Activated naive CD4-positive, alpha-beta T cell treated with anti-CD3 and anti-CD28 coated beads, Interleukin-2, amount 10 ng/mL, durations not matched to agents 7 days and 5 days (primary cell): ENCODE results near the gene ABHD14A.

Source experiments
- CTCF ChIA-PET: fragments of 350-600 bp; sonication (Branson Sonifier 250); formaldehyde crosslinking; loops from one replicate; lab custom pipeline; 2021; ENCODE audit warnings: antibody characterized with exemption; lab: Charles Lee
- DNase-seq: peaks from one replicate; pipeline ENCODE4 v3.0.0-alpha.2; 2020
- H3K27ac Mint-ChIP-seq: one replicate; pipeline ENCODE4 v1.8.0; 2021; ENCODE audit warnings: mild to moderate bottlenecking, moderate library complexity, mixed read lengths
- H3K27me3 Mint-ChIP-seq: one replicate; pipeline ENCODE4 v1.8.0; 2021; ENCODE audit warnings: mild to moderate bottlenecking, mixed read lengths
- H3K36me3 Mint-ChIP-seq: one replicate; pipeline ENCODE4 v1.8.0; 2021; ENCODE audit warnings: mixed read lengths
- H3K4me1 Mint-ChIP-seq: one replicate; pipeline ENCODE4 v1.8.0; 2021; ENCODE audit warnings: mixed read lengths
- H3K4me3 Mint-ChIP-seq: one replicate; pipeline ENCODE4 v1.8.0; 2021; ENCODE audit warnings: mild to moderate bottlenecking, moderate library complexity, mixed read lengths
- H3K9me3 Mint-ChIP-seq: one replicate; pipeline ENCODE4 v1.8.0; 2021; ENCODE audit warnings: mixed read lengths

ABHD14A gene

GRCh38 chr3:51945031-51945840 is 29.6 kb upstream of the ABHD14A start:
- Mint-ChIP-seq H3K36me3 (no peaks in the 10 kb centered on the region), H3K27ac (no peak overlapping the region), H3K9me3 (no peaks in the 10 kb centered on the region), H3K4me1 (peaks cover 24% of the 10 kb centered on the region), H3K27me3 (no peaks in the 10 kb centered on the region), H3K4me3 (no peak overlapping the region)
- no peak for DNase-seq
- CTCF ChIA-PET, result no interaction called here

- DNase-seq, result no peak
- no peaks in the 10 kb centered on the region for H3K36me3 Mint-ChIP-seq
- no peaks in the 10 kb centered on the region for H3K9me3 Mint-ChIP-seq
- H3K4me1 Mint-ChIP-seq, result peaks cover 15% of the 10 kb centered on the region
- no peak overlapping the region for H3K4me3 Mint-ChIP-seq
- H3K27ac Mint-ChIP-seq, result no peak overlapping the region
- H3K27me3 Mint-ChIP-seq, result peaks cover 5% of the 10 kb centered on the region
- CTCF ChIA-PET, result interaction anchor here (1.4 kb wide), 1 partner anchor 37 kb away, joined by 3 read pairs; the partner anchor contains the start of gene ACY1
These were observed 28.7 kb upstream of the ABHD14A start for GRCh38 chr3:51945926-51946705.

DNA sequence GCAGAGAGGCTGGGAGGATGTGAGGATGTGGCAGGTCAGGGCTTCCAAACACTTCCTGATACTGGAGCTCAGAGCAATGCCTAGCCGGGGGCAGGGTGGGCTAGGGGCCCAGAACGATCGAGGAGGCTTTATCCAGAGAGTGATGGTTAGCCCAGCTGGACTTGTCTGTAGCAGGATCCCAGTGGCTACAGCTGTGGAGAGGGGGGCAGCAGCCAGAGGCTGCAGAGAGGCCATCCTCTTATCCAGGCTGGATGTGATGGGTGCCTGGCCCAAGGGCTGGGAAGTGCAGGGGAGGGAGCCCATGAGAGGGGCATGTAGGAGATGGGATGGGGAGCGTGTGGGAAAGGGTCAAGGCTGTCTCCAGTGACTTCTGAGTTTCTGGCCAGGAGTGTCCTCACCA is 28.1 kb upstream of the ABHD14A start:
- Mint-ChIP-seq H3K4me1 (peaks cover 12% of the 10 kb centered on the region), H3K27me3 (peaks cover 5% of the 10 kb centered on the region), H3K9me3 (no peaks in the 10 kb centered on the region), H3K36me3 (no peaks in the 10 kb centered on the region), H3K27ac (no peak overlapping the region), H3K4me3 (no peak overlapping the region)
- CTCF ChIA-PET, result interaction anchor here (1.2 to 1.4 kb wide), 2 partner anchors 36 to 54 kb away, joined by 3 read pairs; partner anchors contain the start of gene ACY1
- DNase-seq, result no peak

- Mint-ChIP-seq H3K4me3 (no peak overlapping the region), H3K36me3 (no peaks in the 10 kb centered on the region), H3K27ac (no peak overlapping the region), H3K9me3 (no peaks in the 10 kb centered on the region), H3K4me1 (peaks cover 7% of the 10 kb centered on the region), H3K27me3 (peaks cover 11% of the 10 kb centered on the region)
- DNase-seq, result no peak
- CTCF ChIA-PET, result interaction anchor here (1.2 to 1.4 kb wide), 2 partner anchors 35 to 54 kb away, joined by 3 read pairs; partner anchors contain the start of gene ACY1
These were observed 27.5 kb upstream of the ABHD14A start for GRCh38 chr3:51947215-51947900.

GRCh38 chr3:51948016-51948580 is 26.8 kb upstream of the ABHD14A start:
- Mint-ChIP-seq H3K36me3 (no peaks in the 10 kb centered on the region), H3K4me3 (no peak overlapping the region), H3K27ac (no peak overlapping the region), H3K9me3 (no peaks in the 10 kb centered on the region), H3K4me1 (peaks cover under 1% of the 10 kb centered on the region), H3K27me3 (peaks cover 18% of the 10 kb centered on the region)
- CTCF ChIA-PET, result no interaction called here
- DNase-seq, result no peak

DNA sequence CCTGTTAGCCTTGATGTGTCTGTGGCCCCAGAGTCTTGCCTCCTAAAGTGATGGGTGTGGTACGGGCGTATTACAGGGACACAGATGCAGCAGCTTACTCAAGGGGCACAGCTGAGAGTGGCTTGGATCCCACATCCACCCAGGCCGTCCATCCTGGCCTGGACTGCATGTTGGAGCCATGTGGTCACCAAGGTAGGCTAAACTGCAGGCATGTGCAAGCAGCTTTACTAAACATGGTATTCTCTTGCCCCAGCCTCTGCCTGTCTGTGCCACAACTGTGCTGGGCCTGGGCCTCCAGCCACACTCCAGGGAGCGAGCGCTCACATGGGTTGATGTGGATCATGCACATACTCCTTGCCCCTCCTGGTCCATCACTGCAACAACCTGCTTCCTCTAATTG is 25.7 kb upstream of the ABHD14A start:
- Mint-ChIP-seq H3K9me3 (no peaks in the 10 kb centered on the region), H3K4me1 (no peaks in the 10 kb centered on the region), H3K27ac (no peak overlapping the region), H3K4me3 (no peak overlapping the region), H3K36me3 (no peaks in the 10 kb centered on the region), H3K27me3 (peaks cover 28% of the 10 kb centered on the region)
- CTCF ChIA-PET, result interaction anchor here (0.6 kb wide), 1 partner anchor 163 kb away, joined by 3 read pairs; no protein-coding TSS in a partner anchor
- DNase-seq, result no peak

DNA sequence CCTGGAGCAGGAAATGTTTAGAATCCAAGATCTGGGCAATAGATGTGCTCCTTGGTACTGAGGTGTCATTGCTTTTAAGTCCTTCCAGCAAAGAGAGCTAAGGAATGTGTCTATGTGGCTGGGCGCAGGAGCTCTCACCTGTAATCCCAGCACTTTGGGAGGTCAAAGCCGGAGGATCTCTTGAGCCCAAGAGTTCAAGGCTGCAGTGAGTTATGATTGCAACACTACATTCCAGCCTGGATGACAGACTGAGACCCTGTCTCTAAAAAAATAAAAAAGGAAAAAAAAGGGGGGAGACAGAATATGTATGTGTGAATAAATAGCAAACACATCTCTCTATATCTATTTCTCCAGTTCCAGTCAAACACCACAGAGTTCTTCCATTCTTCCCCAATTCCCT is 24.0 kb upstream of the ABHD14A start:
- H3K4me3 Mint-ChIP-seq, result no peak overlapping the region
- no peaks in the 10 kb centered on the region for H3K4me1 Mint-ChIP-seq
- H3K27ac Mint-ChIP-seq, result no peak overlapping the region
- CTCF ChIA-PET, result no interaction called here
- H3K9me3 Mint-ChIP-seq, result no peaks in the 10 kb centered on the region
- peaks cover 46% of the 10 kb centered on the region for H3K27me3 Mint-ChIP-seq
- DNase-seq, result no peak
- no peaks in the 10 kb centered on the region for H3K36me3 Mint-ChIP-seq

DNA sequence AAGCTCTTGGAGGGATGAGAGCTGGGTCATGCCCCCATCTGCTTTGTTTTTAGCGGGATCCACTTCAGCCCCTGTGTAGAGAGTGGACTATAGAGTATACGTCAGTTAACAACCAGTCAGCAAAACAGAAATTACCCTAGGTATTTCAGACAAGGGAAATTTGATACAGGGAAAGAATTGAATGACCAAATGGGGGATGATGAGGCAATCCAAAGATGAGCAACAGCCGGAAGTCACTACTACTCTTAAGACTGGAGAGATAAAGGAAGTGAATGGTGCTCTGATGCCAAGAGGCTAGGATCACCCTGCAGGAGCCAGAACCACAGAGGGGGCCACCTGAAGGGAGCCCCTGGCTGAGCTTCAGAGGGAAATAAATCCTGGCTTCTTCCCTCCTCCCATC is 21.4 kb upstream of the ABHD14A start:
- DNase-seq, result no peak
- H3K9me3 Mint-ChIP-seq, result no peaks in the 10 kb centered on the region
- peaks cover 8% of the 10 kb centered on the region for H3K4me1 Mint-ChIP-seq
- H3K36me3 Mint-ChIP-seq, result no peaks in the 10 kb centered on the region
- no peak overlapping the region for H3K4me3 Mint-ChIP-seq
- H3K27me3 Mint-ChIP-seq, result peaks cover 64% of the 10 kb centered on the region
- CTCF ChIA-PET, result interaction anchor here (1.3 to 2.1 kb wide), 3 partner anchors 10 to 20 kb away, joined by 5 to 6 read pairs (median 5); partner anchors contain the start of genes ABHD14B and RRP9
- no peak overlapping the region for H3K27ac Mint-ChIP-seq

GRCh38 chr3:51954105-51954504 is 20.8 kb upstream of the ABHD14A start:
- Mint-ChIP-seq H3K27me3 (peaks cover 68% of the 10 kb centered on the region), H3K9me3 (no peaks in the 10 kb centered on the region), H3K4me1 (peaks cover 8% of the 10 kb centered on the region), H3K4me3 (no peak overlapping the region), H3K27ac (no peak overlapping the region), H3K36me3 (no peaks in the 10 kb centered on the region)
- no peak for DNase-seq
- CTCF ChIA-PET, result interaction anchor here (1.3 to 2.1 kb wide), 3 partner anchors 9 to 20 kb away, joined by 5 to 6 read pairs (median 5); partner anchors contain the start of genes ABHD14B and RRP9

DNA sequence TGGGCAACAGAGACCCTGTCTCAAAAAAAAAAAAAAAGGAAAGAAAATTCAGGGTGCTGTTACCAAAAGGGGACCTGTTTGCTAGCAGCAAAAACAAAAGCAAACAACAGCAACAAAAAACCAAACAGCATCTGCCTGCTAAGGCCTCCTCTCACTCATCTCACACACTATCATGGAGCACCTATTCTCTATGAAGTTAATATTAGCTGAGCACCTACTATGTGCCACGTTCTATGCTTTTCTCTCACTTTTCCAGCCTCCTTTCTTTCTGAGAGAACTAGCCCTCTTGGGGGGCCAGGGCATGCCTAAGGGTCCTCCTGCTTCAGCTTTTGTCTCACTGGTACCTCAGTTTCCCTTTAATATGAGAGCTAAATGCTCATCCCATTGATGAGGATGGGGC is 20.2 kb upstream of the ABHD14A start:
- peaks cover 8% of the 10 kb centered on the region for H3K4me1 Mint-ChIP-seq
- CTCF ChIA-PET, result interaction anchor here (1.4 kb wide), 1 partner anchor 8 kb away, joined by 5 read pairs; no protein-coding TSS in a partner anchor
- H3K9me3 Mint-ChIP-seq, result no peaks in the 10 kb centered on the region
- no peak overlapping the region for H3K27ac Mint-ChIP-seq
- H3K36me3 Mint-ChIP-seq, result no peaks in the 10 kb centered on the region
- DNase-seq, result no peak
- H3K4me3 Mint-ChIP-seq, result no peak overlapping the region
- H3K27me3 Mint-ChIP-seq, result peaks cover 68% of the 10 kb centered on the region

DNA sequence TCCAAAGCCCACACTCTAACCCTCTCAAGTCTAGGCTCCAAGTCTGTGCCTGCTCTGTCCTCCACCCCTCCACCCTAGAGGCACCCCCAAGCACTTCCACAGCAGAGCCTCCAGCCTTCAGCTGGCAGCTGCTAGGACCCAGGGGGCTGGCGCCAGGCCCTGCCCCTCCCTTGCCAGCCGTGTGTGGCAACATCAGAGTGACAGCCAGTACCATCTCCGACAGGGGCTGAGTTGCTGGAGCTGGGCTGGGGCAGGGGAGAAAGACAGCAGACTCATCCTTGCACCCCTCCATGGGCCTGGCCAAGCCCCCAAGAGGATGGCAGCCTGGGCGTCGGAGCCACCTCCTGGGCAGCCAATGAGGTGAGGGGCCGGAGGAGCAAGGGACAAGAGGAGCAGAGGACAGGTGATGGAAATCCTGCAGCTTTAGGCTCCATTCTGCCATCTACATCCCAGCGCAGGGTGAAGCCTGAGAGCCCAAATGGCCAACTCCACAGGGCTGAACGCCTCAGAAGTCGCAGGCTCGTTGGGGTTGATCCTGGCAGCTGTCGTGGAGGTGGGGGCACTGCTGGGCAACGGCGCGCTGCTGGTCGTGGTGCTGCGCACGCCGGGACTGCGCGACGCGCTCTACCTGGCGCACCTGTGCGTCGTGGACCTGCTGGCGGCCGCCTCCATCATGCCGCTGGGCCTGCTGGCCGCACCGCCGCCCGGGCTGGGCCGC is 19.5 kb upstream of the ABHD14A start, which contains the start of gene GPR62:
TSS of gene GPR62 (plus strand) at position 207 of the 718 bp plus-strand sequence. CDS start at position 479, 272 bp downstream.
- peak within 1 kb of the TSS; percentile 10 for H3K4me3 Mint-ChIP-seq

GRCh38 chr3:51955893-51956770 is 18.7 kb upstream of the ABHD14A start:
- Mint-ChIP-seq H3K27me3 (peaks cover 73% of the 10 kb centered on the region), H3K4me1 (peaks cover 8% of the 10 kb centered on the region), H3K36me3 (no peaks in the 10 kb centered on the region), H3K27ac (no peak overlapping the region), H3K4me3 (peak overlapping the region; percentile 10), H3K9me3 (no peaks in the 10 kb centered on the region)
- peak; percentile 59 for DNase-seq
- CTCF ChIA-PET, result interaction anchor here (1.5 kb wide), 1 partner anchor 10 kb away, joined by 3 read pairs; no protein-coding TSS in a partner anchor

More for the DNA sequence above, 19.5 kb upstream of the ABHD14A start, which contains the start of gene GPR62:
- H3K27ac Mint-ChIP-seq, result no peak within 1 kb of the TSS
- CTCF ChIA-PET, result no interaction called here
- no peaks in the 10 kb centered on the region for H3K36me3 Mint-ChIP-seq
- H3K4me1 Mint-ChIP-seq, result peaks cover 8% of the 10 kb centered on the region
- peaks cover 73% of the 10 kb centered on the region for H3K27me3 Mint-ChIP-seq
- H3K9me3 Mint-ChIP-seq, result no peaks in the 10 kb centered on the region
- DNase-seq, result no peak
